GM12874 (cell line): ENCODE measurements around the gene TP53RK.

Experiments used
- CTCF ChIP-seq: IDR thresholded peaks from 2 replicates; pipeline ENCODE4 v1.5.1; 2011; ENCODE audit warnings: low read depth, mild to moderate bottlenecking, control low read depth, low read length, moderate library complexity; ENCODE audit not compliant: insufficient read depth

The TP53RK gene

GRCh38 chr20:46689082-46689753 is at the start of gene TP53RK:
TSS of gene TP53RK (minus strand) at chr20:46689444. CDS start at chr20:46689414, 30 bp downstream.
- 0 out of 2 replicates have a peak, but pooled peaks have one; percentile 14 for TF ChIP-seq CTCF

GRCh38 chr20:46735436-46735835 is 46.2 kb upstream of the TP53RK start:
- TF ChIP-seq CTCF: no peak

- TF ChIP-seq CTCF: no peak
Measured at GRCh38 chr20:46731770-46732169, 42.5 kb upstream of the TP53RK start.

GRCh38 chr20:46725186-46726165 is 36.2 kb upstream of the TP53RK start:
- no peak for TF ChIP-seq CTCF

GRCh38 chr20:46724343-46724959 is 35.2 kb upstream of the TP53RK start:
- no peak for TF ChIP-seq CTCF

- no peak for TF ChIP-seq CTCF
Measured at GRCh38 chr20:46723039-46723438, 33.8 kb upstream of the TP53RK start.

- no peak for TF ChIP-seq CTCF
Measured at GRCh38 chr20:46722450-46722849, 33.2 kb upstream of the TP53RK start.
